GM12891 (cell line): ENCODE results near the gene DNAJB7.

ENCODE experiments used
- PAX5 ChIP-seq: IDR thresholded peaks from 2 replicates; pipeline ENCODE4 v1.6.1; 2011; ENCODE audit warnings: low read length, moderate library complexity, mild to moderate bottlenecking; ENCODE audit not compliant: insufficient read depth, severe bottlenecking
- POLR2A ChIP-seq: IDR thresholded peaks from 2 replicates; pipeline ENCODE4 v1.6.1; 2011; ENCODE audit warnings: low read depth, low read length, control low read depth
- POLR2AphosphoS5 ChIP-seq: IDR thresholded peaks from 2 replicates; pipeline ENCODE4 v1.6.1; 2011; ENCODE audit warnings: low read depth, low read length, control low read depth
- SPI1 ChIP-seq: IDR thresholded peaks from 2 replicates; pipeline ENCODE4 v1.6.1; 2011; ENCODE audit warnings: low read depth, low read length, control low read depth
- TAF1 ChIP-seq: IDR thresholded peaks from 2 replicates; pipeline ENCODE4 v1.6.1; 2011; ENCODE audit warnings: low read depth, low read length, control low read depth

DNA sequence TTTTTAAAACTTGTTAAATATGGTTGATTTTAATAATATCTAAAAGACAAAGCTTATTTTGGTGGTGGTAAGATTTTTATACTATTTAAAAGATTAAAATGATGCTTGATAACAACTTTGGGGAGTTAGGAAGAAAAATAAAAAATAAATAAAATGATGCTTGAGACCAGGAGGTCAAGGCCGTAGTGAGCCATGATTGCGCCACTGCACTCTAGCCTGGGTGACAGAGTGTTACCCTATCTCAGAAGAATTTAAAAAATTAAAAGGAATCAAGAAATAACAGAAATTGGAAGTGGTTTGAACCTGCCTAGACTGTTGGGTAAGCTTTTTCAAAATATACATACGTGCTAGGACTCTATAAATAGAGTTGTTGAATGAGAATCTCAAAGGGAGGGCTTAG is 12.1 kb upstream of the DNAJB7 start:
- TF ChIP-seq TAF1 (no peak), POLR2A (no peak), SPI1 (no peak), POLR2AphosphoS5 (no peak), PAX5 (no peak)
